ENCODE measurements around the gene SMIM30. TPM values are rescaled to one million over a fixed set of nuclear protein-coding genes. Genes with fewer than 3 reads are reported as not detected.

SMIM30 gene
- total RNA-seq, 1 experiment from 2014 or later: 47.9 TPM

DNA sequence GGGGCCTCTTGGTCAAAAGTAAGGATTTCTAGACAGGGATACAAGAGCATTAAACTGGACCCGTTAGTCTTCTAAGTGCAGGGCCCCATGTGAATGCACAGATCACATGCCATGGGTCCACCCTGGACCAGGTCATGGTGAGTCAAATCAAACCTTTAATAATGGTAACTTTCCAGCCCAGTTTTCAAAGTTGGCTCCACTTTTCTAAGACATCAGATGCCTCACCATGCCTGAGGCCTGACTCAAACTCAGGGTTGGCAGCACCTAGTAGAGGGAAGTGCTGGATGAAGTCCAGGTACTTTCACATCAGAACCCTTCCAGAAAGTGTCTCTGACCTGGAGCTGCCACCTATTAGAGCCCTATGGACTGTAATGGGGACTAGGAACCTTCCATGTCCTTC, 9.7 kb upstream of the SMIM30 start:
- no peak for ATAC-seq
- peaks cover 2% of the 10 kb centered on the region; the same call in 1 of the 2 replicates for H3K27me3 Mint-ChIP-seq (ENCODE audit: low read depth)
- ChIA-PET CTCF (no interaction called here), POLR2A (no interaction called here)
- H3K4me3 Mint-ChIP-seq: no peak overlapping the region
- no peaks in the 10 kb centered on the region for H3K9me3 Mint-ChIP-seq
- H3K4me1 Mint-ChIP-seq: no peaks in the 10 kb centered on the region
- no peak overlapping the region for H3K27ac Mint-ChIP-seq
- no peak for TF ChIP-seq EMX1 (CRISPR knock-in tag; IDR thresholded peaks at IDR 0.05)
- no peak for TF ChIP-seq NFE2L1 (CRISPR knock-in tag; IDR thresholded peaks at IDR 0.05)
- TF ChIP-seq TEAD1 (CRISPR knock-in tag; IDR thresholded peaks at IDR 0.05): no peak
- no peak for TF ChIP-seq ZNF396 (CRISPR knock-in tag; IDR thresholded peaks at IDR 0.05; ENCODE audit: borderline replicate concordance)
- no peak for TF ChIP-seq ETV6 (CRISPR knock-in tag; IDR thresholded peaks at IDR 0.05)
- no peak for TF ChIP-seq MYBL2 (CRISPR knock-in tag; IDR thresholded peaks at IDR 0.05)
- TF ChIP-seq, protein P1, sequence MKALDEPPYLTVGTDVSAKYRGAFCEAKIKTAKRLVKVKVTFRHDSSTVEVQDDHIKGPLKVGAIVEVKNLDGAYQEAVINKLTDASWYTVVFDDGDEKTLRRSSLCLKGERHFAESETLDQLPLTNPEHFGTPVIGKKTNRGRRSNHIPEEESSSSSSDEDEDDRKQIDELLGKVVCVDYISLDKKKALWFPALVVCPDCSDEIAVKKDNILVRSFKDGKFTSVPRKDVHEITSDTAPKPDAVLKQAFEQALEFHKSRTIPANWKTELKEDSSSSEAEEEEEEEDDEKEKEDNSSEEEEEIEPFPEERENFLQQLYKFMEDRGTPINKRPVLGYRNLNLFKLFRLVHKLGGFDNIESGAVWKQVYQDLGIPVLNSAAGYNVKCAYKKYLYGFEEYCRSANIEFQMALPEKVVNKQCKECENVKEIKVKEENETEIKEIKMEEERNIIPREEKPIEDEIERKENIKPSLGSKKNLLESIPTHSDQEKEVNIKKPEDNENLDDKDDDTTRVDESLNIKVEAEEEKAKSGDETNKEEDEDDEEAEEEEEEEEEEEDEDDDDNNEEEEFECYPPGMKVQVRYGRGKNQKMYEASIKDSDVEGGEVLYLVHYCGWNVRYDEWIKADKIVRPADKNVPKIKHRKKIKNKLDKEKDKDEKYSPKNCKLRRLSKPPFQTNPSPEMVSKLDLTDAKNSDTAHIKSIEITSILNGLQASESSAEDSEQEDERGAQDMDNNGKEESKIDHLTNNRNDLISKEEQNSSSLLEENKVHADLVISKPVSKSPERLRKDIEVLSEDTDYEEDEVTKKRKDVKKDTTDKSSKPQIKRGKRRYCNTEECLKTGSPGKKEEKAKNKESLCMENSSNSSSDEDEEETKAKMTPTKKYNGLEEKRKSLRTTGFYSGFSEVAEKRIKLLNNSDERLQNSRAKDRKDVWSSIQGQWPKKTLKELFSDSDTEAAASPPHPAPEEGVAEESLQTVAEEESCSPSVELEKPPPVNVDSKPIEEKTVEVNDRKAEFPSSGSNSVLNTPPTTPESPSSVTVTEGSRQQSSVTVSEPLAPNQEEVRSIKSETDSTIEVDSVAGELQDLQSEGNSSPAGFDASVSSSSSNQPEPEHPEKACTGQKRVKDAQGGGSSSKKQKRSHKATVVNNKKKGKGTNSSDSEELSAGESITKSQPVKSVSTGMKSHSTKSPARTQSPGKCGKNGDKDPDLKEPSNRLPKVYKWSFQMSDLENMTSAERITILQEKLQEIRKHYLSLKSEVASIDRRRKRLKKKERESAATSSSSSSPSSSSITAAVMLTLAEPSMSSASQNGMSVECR (CRISPR knock-in tag; IDR thresholded peaks at IDR 0.05; ENCODE audit: borderline replicate concordance): no peak
- TF ChIP-seq, protein P2, sequence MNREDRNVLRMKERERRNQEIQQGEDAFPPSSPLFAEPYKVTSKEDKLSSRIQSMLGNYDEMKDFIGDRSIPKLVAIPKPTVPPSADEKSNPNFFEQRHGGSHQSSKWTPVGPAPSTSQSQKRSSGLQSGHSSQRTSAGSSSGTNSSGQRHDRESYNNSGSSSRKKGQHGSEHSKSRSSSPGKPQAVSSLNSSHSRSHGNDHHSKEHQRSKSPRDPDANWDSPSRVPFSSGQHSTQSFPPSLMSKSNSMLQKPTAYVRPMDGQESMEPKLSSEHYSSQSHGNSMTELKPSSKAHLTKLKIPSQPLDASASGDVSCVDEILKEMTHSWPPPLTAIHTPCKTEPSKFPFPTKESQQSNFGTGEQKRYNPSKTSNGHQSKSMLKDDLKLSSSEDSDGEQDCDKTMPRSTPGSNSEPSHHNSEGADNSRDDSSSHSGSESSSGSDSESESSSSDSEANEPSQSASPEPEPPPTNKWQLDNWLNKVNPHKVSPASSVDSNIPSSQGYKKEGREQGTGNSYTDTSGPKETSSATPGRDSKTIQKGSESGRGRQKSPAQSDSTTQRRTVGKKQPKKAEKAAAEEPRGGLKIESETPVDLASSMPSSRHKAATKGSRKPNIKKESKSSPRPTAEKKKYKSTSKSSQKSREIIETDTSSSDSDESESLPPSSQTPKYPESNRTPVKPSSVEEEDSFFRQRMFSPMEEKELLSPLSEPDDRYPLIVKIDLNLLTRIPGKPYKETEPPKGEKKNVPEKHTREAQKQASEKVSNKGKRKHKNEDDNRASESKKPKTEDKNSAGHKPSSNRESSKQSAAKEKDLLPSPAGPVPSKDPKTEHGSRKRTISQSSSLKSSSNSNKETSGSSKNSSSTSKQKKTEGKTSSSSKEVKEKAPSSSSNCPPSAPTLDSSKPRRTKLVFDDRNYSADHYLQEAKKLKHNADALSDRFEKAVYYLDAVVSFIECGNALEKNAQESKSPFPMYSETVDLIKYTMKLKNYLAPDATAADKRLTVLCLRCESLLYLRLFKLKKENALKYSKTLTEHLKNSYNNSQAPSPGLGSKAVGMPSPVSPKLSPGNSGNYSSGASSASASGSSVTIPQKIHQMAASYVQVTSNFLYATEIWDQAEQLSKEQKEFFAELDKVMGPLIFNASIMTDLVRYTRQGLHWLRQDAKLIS (CRISPR knock-in tag; IDR thresholded peaks at IDR 0.05; ENCODE audit: borderline replicate concordance): no peak
- H3K36me3 Mint-ChIP-seq: no peaks in the 10 kb centered on the region
- DNase-seq (ENCODE audit: low spot score): no peak

DNA sequence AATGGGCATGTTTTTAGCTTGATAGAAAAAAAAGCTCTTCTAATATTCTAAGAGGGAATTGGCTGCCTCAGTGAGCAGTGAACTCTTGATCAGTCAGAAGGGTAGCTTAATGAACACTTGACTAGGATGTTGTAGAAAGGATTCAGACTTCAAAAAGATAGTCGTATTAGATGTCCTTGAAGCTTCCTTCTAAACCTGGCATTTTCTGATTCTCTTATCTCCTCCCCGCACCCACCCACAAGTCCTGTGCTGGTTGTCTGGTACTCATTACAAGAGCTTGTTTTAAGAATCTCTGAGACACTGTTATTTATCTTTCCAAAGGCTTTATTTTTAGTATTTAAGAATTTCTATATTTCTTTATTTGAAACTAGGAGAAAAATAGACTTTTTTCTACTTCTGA, 7.4 kb upstream of the SMIM30 start:
- H3K4me1 Mint-ChIP-seq: no peaks in the 10 kb centered on the region
- no peaks in the 10 kb centered on the region for H3K36me3 Mint-ChIP-seq
- H3K27me3 Mint-ChIP-seq (ENCODE audit: low read depth): peaks cover 4% of the 10 kb centered on the region; the same call in 1 of the 2 replicates
- POLR2A ChIA-PET: no interaction called here
- ATAC-seq (no peak), DNase-seq (ENCODE audit: low spot score) (no peak)
- CTCF ChIA-PET: interaction anchor here (2.1 kb wide), 1 partner anchor 34 kb away, joined by 6 read pairs; no protein-coding TSS in a partner anchor
- H3K4me3 Mint-ChIP-seq: no peak overlapping the region
- no peaks in the 10 kb centered on the region for H3K9me3 Mint-ChIP-seq
- no peak overlapping the region for H3K27ac Mint-ChIP-seq
- TF ChIP-seq NR3C1 (CRISPR knock-in tag; conservative IDR thresholded peaks at IDR 0.05; ENCODE audit: low read depth): no peak
- TF ChIP-seq ZNF232 (CRISPR knock-in tag; IDR thresholded peaks at IDR 0.05): no peak
- TF ChIP-seq, protein P3, sequence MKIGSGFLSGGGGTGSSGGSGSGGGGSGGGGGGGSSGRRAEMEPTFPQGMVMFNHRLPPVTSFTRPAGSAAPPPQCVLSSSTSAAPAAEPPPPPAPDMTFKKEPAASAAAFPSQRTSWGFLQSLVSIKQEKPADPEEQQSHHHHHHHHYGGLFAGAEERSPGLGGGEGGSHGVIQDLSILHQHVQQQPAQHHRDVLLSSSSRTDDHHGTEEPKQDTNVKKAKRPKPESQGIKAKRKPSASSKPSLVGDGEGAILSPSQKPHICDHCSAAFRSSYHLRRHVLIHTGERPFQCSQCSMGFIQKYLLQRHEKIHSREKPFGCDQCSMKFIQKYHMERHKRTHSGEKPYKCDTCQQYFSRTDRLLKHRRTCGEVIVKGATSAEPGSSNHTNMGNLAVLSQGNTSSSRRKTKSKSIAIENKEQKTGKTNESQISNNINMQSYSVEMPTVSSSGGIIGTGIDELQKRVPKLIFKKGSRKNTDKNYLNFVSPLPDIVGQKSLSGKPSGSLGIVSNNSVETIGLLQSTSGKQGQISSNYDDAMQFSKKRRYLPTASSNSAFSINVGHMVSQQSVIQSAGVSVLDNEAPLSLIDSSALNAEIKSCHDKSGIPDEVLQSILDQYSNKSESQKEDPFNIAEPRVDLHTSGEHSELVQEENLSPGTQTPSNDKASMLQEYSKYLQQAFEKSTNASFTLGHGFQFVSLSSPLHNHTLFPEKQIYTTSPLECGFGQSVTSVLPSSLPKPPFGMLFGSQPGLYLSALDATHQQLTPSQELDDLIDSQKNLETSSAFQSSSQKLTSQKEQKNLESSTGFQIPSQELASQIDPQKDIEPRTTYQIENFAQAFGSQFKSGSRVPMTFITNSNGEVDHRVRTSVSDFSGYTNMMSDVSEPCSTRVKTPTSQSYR (CRISPR knock-in tag; IDR thresholded peaks at IDR 0.05): no peak
- TF ChIP-seq JUN (CRISPR knock-in tag; IDR thresholded peaks at IDR 0.05): no peak
- TF ChIP-seq, protein P4, sequence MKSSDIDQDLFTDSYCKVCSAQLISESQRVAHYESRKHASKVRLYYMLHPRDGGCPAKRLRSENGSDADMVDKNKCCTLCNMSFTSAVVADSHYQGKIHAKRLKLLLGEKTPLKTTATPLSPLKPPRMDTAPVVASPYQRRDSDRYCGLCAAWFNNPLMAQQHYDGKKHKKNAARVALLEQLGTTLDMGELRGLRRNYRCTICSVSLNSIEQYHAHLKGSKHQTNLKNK (CRISPR knock-in tag; IDR thresholded peaks at IDR 0.05): no peak
- TF ChIP-seq, protein P5, sequence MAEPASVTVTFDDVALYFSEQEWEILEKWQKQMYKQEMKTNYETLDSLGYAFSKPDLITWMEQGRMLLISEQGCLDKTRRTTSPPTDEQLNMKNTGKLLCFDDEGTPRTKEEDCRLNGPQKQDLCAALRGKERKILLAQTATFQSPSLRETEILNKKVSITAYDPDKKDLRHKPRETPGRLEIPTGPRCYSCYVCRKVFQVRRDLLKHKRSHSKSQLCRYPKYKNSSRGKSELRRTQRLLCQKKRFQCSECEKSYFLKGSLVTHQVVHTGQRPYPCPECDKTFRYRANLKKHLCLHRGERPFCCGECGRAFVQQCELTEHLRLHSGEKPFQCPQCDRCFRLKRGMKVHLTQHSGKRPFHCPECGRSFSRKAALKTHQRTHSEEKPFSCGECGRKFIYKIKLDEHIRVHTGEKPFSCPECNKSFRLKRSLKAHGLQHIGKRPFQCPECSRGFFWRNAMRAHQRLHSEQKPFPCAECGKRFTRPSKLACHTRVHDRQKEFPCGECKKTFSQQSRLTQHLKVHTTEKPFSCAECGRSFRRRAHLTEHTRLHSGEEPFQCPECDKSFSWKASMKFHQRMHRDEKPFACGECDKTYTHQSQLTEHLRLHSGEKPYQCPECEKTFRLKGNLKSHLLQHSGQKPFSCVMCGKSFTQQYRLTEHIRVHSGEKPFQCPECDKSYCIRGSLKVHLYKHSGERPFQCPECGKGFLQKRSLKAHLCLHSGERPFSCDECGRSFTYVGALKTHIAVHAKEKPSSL (CRISPR knock-in tag; conservative IDR thresholded peaks at IDR 0.05): no peak
- no peak for TF ChIP-seq ESRRA (CRISPR knock-in tag; IDR thresholded peaks at IDR 0.05; ENCODE audit: borderline replicate concordance)
- no peak for TF ChIP-seq SMAD4 (CRISPR knock-in tag; IDR thresholded peaks at IDR 0.05)
- no peak for TF ChIP-seq CREB1 (CRISPR knock-in tag; IDR thresholded peaks at IDR 0.05)
- TF ChIP-seq, protein P6, sequence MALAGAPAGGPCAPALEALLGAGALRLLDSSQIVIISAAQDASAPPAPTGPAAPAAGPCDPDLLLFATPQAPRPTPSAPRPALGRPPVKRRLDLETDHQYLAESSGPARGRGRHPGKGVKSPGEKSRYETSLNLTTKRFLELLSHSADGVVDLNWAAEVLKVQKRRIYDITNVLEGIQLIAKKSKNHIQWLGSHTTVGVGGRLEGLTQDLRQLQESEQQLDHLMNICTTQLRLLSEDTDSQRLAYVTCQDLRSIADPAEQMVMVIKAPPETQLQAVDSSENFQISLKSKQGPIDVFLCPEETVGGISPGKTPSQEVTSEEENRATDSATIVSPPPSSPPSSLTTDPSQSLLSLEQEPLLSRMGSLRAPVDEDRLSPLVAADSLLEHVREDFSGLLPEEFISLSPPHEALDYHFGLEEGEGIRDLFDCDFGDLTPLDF (CRISPR knock-in tag; IDR thresholded peaks at IDR 0.05): no peak
- TF ChIP-seq ZNF671 (CRISPR knock-in tag; IDR thresholded peaks at IDR 0.05): no peak
- no peak for TF ChIP-seq CREM (CRISPR knock-in tag; IDR thresholded peaks at IDR 0.05)
- no peak for TF ChIP-seq TEAD4 (CRISPR knock-in tag; IDR thresholded peaks at IDR 0.05)
